GM12878 (cell line): ENCODE results near the gene PISD. TPM values are rescaled to one million over a fixed set of nuclear protein-coding genes. Genes with fewer than 3 reads are reported as not detected.

Experiments
- ATAC-seq: fragments of 200-7000 bp; cut with Tn5 transposase; 3 replicates; pipeline ENCODE4 v1.9.1; 2020; ENCODE audit warnings: mild to moderate bottlenecking, moderate library complexity
- BruUV-seq: library from RNA; stranded (reverse); fragments of 400-500 nt; replicated peaks from 2 replicates; lab custom pipeline; 2021; lab: Mats Ljungman, UMichigan
- CTCF ChIA-PET: fragments of 300-600 bp; sonication (Branson Sonifier 250); formaldehyde crosslinking; extraction: SDS; loops from one replicate; lab custom pipeline; 2021; ENCODE audit warnings: inconsistent platforms; lab: Yijun Ruan, JAX
- POLR2A ChIA-PET: fragments of 350-600 bp; formaldehyde crosslinking; extraction: SDS; loops from one replicate; lab custom pipeline; 2021; ENCODE audit warnings: inconsistent platforms; lab: Charles Lee
- RAD21 ChIA-PET: fragments of 300-600 bp; sonication (Branson Sonifier 250); formaldehyde crosslinking; loops from one replicate; lab custom pipeline; 2023; ENCODE audit warnings: antibody characterized with exemption; ENCODE audit not compliant: unreplicated experiment; lab: Charles Lee
- SMC1A ChIA-PET: fragments of 300-600 bp; sonication (Branson Sonifier 250); formaldehyde crosslinking; loops from one replicate; lab custom pipeline; 2023; ENCODE audit not compliant: unreplicated experiment, uncharacterized antibody; lab: Charles Lee
- DNase-seq: peaks from one replicate; pipeline ENCODE4 v3.0.0-alpha.2; 2011; ENCODE audit warnings: low read depth, low spot score
- FAIRE-seq: peaks from 3 replicates; lab custom pipeline; 2011; peaks lifted over from hg19 to GRCh38; lab: Jason Lieb, UNC
- H2AFZ ChIP-seq: 2 replicates; pipeline ENCODE4 v1.6.0; 2011; ENCODE audit warnings: low read depth, low read length, control low read depth; ENCODE audit not compliant: control insufficient read depth
- H3K27ac ChIP-seq: 2 replicates; pipeline ENCODE4 v1.5.1; 2011; ENCODE audit warnings: control low read depth; ENCODE audit not compliant: control insufficient read depth, insufficient read depth
- H3K27me3 ChIP-seq, 2 experiments: replicated peaks in 1 of 2; 2 replicates each; pipeline versions ENCODE4 v1.6.0 to v1.6.1; 2011; ENCODE audit warnings: low read length in 1 of 2; ENCODE audit not compliant: control insufficient read depth in 2 of 2, insufficient read depth in 2 of 2
- H3K36me3 ChIP-seq, 2 experiments: 2 replicates each; pipeline ENCODE4 v1.5.1; 2011; ENCODE audit warnings: low read length in 1 of 2; ENCODE audit not compliant: control insufficient read depth in 2 of 2, insufficient read depth in 2 of 2
- H3K4me1 ChIP-seq: 2 replicates; pipeline ENCODE4 v1.6.1; 2011; ENCODE audit warnings: mild to moderate bottlenecking, low read length, moderate library complexity, mixed read lengths; ENCODE audit not compliant: control insufficient read depth, insufficient read depth
- H3K4me2 ChIP-seq: 2 replicates; pipeline ENCODE4 v1.6.0; 2011; ENCODE audit warnings: control low read depth; ENCODE audit not compliant: control insufficient read depth, insufficient read depth
- H3K4me3 ChIP-seq: fragments of 200-600 bp; sonication (generic); 2 replicates; pipeline ENCODE4 v1.5.1; 2016
- H3K79me2 ChIP-seq: 2 replicates; pipeline ENCODE4 v1.6.0; 2011; ENCODE audit warnings: low read length; ENCODE audit not compliant: control insufficient read depth, insufficient read depth
- H3K9ac ChIP-seq: 2 replicates; pipeline ENCODE4 v1.8.0; 2011; ENCODE audit warnings: low read length, control low read depth, mixed read lengths; ENCODE audit not compliant: control insufficient read depth, insufficient read depth
- H3K9me3 ChIP-seq: replicated peaks from 3 replicates; pipeline ENCODE4 v1.5.1; 2011; ENCODE audit warnings: mild to moderate bottlenecking, low read length; ENCODE audit not compliant: control insufficient read depth, insufficient read depth
- H4K20me1 ChIP-seq: 2 replicates; pipeline ENCODE4 v1.6.0; 2011; ENCODE audit not compliant: control insufficient read depth, insufficient read depth
- BACH1 ChIP-seq: fragments of 450-650 bp; IDR thresholded peaks from 2 replicates; pipeline ENCODE4 v1.6.1; 2017; ENCODE audit warnings: mild to moderate bottlenecking, borderline replicate concordance
- BMI1 ChIP-seq: fragments of 450-650 bp; IDR thresholded peaks from 2 replicates; pipeline ENCODE4 v1.6.1; 2016; ENCODE audit warnings: mild to moderate bottlenecking, moderate library complexity, borderline replicate concordance
- CREM ChIP-seq: IDR thresholded peaks from 2 replicates; pipeline ENCODE4 v1.6.1; 2014; ENCODE audit warnings: antibody characterized with exemption, low read depth
- EP300 ChIP-seq, 2 experiments: fragments of 150-350 bp in 1 of 2; IDR thresholded peaks; 2 replicates each; pipeline ENCODE4 v1.6.1; 2011 to 2012; ENCODE audit warnings: low read depth in 2 of 2, low read length in 2 of 2, borderline replicate concordance in 1 of 2, improper control_type of control experiment in 1 of 2, inconsistent platforms in 1 of 2; ENCODE audit not compliant: control insufficient read depth in 1 of 2
- ETV6 ChIP-seq, 2 experiments: fragments of 450-650 bp in 1 of 2; IDR thresholded peaks in 1 of 2; conservative IDR thresholded peaks in 1 of 2; 2 replicates each; pipeline ENCODE4 v1.6.1; 2014; ENCODE audit warnings: antibody characterized with exemption in 1 of 2, borderline replicate concordance in 1 of 2, low read depth in 1 of 2, mild to moderate bottlenecking in 1 of 2, moderate library complexity in 1 of 2
- HCFC1 ChIP-seq: fragments of 150-350 bp; IDR thresholded peaks from 2 replicates; pipeline ENCODE4 v1.6.1; 2014; ENCODE audit warnings: low read length
- IKZF2 ChIP-seq, 2 experiments: fragments of 450-650 bp; IDR thresholded peaks; 2 replicates each; pipeline ENCODE4 v1.6.1; 2017; ENCODE audit warnings: mild to moderate bottlenecking in 2 of 2, moderate library complexity in 2 of 2
- JUNB ChIP-seq: IDR thresholded peaks from 2 replicates; pipeline ENCODE4 v1.6.1; 2016; ENCODE audit warnings: antibody characterized with exemption, mild to moderate bottlenecking
- NFXL1 ChIP-seq: fragments of 450-650 bp; IDR thresholded peaks from 2 replicates; pipeline ENCODE4 v1.6.1; 2017; ENCODE audit warnings: antibody characterized with exemption, mild to moderate bottlenecking, borderline replicate concordance
- PAX5 ChIP-seq: IDR thresholded peaks from 2 replicates; pipeline ENCODE4 v1.6.1; 2011; ENCODE audit warnings: low read depth, low read length, borderline replicate concordance
- PAX8 ChIP-seq: fragments of 450-650 bp; IDR thresholded peaks from 2 replicates; pipeline ENCODE4 v1.6.1; 2017; ENCODE audit warnings: mild to moderate bottlenecking, moderate library complexity
- RUNX3 ChIP-seq: IDR thresholded peaks from 2 replicates; pipeline ENCODE4 v1.6.1; 2012; ENCODE audit warnings: low read length, inconsistent platforms
- SMAD5 ChIP-seq: IDR thresholded peaks from 2 replicates; pipeline ENCODE4 v1.6.1; 2016; ENCODE audit warnings: antibody characterized with exemption, low read depth
- SMARCA5 ChIP-seq: fragments of 450-650 bp; IDR thresholded peaks from 2 replicates; pipeline ENCODE4 v1.6.1; 2017; ENCODE audit warnings: mild to moderate bottlenecking
- SPI1 ChIP-seq: IDR thresholded peaks from 2 replicates; pipeline ENCODE4 v1.6.1; 2011; ENCODE audit warnings: low read depth, mild to moderate bottlenecking, low read length, moderate library complexity, borderline replicate concordance; ENCODE audit not compliant: insufficient read depth
- WRNIP1 ChIP-seq: IDR thresholded peaks from 2 replicates; pipeline ENCODE4 v1.6.1; 2011; ENCODE audit warnings: low read depth, low read length, improper control_type of control experiment, borderline replicate concordance
- ZZZ3 ChIP-seq: IDR thresholded peaks from 2 replicates; pipeline ENCODE4 v1.6.1; 2011; ENCODE audit warnings: low read depth; ENCODE audit not compliant: control insufficient read depth, insufficient read length
- WGBS: methylation state at CpG from one replicate; pipeline ENCODE4 v1.1.6; 2016; ENCODE audit warnings: low lambda C conversion rate; ENCODE audit not compliant: insufficient replicate concordance, insufficient coverage; ENCODE audit errors: missing lambda C conversion rate; 5-methylcytosine and 5-hydroxymethylcytosine counted together
- in situ Hi-C: fragments of 300-500 bp; cut with MboI; formaldehyde crosslinking; loops from 9 replicates; pipeline ENCODE4 v1.14.3; 2018; ENCODE audit warnings: mixed read lengths
- intact Hi-C: fragments of 100-400 bp; cut with micrococcal nuclease; formaldehyde crosslinking; loops from one replicate; pipeline ENCODE4 v1.14.2; 2022; ENCODE audit not compliant: unreplicated experiment
- polyA plus RNA-seq, 11 experiments: library from polyadenylated mRNA; depleted of rRNA in 4 of 11; unstranded in 6 of 11; stranded (reverse) in 5 of 11; fragments of >200 nt; fragmentation: Nextera tagmentation in 4 of 11; fragmentation: Illumina TruSeq in 1 of 11; extraction: Ambion mirVana in 4 of 11; extraction: Trizol in 1 of 11; gene quantifications; 1 replicate in 1 of 11; 2 replicates in 10 of 11; pipeline versions ENCODE4 v1.2.1 to v1.2.3, GENCODE V29; 2011 to 2016; ENCODE audit warnings: inconsistent platforms in 2 of 11, missing spikeins in 2 of 11, low read depth in 1 of 11
- total RNA-seq, 4 experiments: library from RNA; depleted of rRNA in 3 of 4; stranded (reverse); fragments of >200 nt in 3 of 4; fragmentation: Illumina TruSeq in 1 of 4; extraction: Trizol in 1 of 4; gene quantifications; 2 replicates each; pipeline versions ENCODE4 v1.2.1 to v1.2.3, GENCODE V29; 2013 to 2021
- TF ChIP-seq, protein P1 (sequence below): fragments of 450-650 bp; IDR thresholded peaks from 2 replicates; pipeline ENCODE4 v1.6.1; 2016; ENCODE audit warnings: mild to moderate bottlenecking
- TF ChIP-seq, protein P2 (sequence below): fragments of 450-650 bp; IDR thresholded peaks from 2 replicates; pipeline ENCODE4 v1.6.1; 2018; ENCODE audit warnings: borderline replicate concordance, mild to moderate bottlenecking; ENCODE audit not compliant: partially characterized antibody

PISD gene
- total and polyA plus RNA-seq, 10 of the 15 experiments (the other 5 are each of a cell fraction or from before 2014, with no cell fraction given): 25.8 to 62.7 (median 45.8) TPM

DNA sequence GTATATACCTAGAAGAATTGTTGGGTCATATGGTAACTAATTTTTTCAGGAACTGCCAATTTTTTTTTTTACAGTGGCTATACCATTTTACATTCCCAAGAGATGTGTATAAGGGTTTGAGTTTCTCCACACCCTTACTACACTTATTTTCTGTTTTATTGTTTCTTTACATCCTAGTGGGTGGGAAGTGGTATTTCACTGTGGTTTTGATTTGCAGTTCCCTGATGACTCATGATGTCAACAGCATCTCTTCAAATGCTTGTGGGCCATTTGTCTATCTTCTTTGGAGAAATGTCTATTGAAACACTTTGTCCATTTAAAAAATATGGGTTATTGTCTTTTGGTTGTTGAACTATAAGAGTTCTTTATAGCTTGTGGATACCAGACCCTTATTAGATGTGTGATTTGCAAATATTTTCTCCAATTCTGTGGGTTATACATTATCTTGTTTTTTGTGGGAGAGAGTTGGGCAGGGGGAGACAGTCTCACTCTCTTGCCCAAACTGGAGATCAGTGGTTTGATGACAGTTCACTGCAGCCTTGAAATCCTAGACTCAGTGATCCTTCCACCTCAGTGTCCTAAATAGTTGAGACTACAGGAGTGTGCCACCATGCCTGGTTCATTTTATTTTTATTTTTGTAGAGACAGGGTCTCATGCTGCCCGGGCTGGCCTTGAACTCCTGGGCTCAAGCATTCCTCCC, 30.3 kb upstream of the PISD start:
- in situ Hi-C loops: no loop called here
- RAD21 ChIA-PET: no interaction called here
- Histone ChIP-seq H3K27me3 (no peaks in the 10 kb centered on the region), H3K4me3 (no peak overlapping the region), H3K27ac (no peak overlapping the region), H3K36me3 (peaks cover 5 to 23% of the 10 kb centered on the region in 2 experiments; a peak in 3 of 4 replicates), H3K4me2 (no peak overlapping the region), H3K9ac (no peak overlapping the region), H3K4me1 (peaks cover 7% of the 10 kb centered on the region), H3K9me3 (no peaks in the 10 kb centered on the region), H2AFZ (no peak overlapping the region), H4K20me1 (no peaks in the 10 kb centered on the region), H3K79me2 (no peaks in the 10 kb centered on the region)
- POLR2A ChIA-PET: no interaction called here
- no TSS peak for BruUV-seq
- 89% methylated on average over 1 of the region's 1 CpG for WGBS
- no peak for FAIRE-seq
- ATAC-seq: peak; percentile 78
- DNase-seq: no peak
- SMC1A ChIA-PET: interaction anchor here (0.7 kb wide), 1 partner anchor 13 kb away, joined by 3 read pairs; no protein-coding TSS in a partner anchor
- intact Hi-C loops: no loop called here
- TF ChIP-seq ZZZ3 (no peak), BMI1 (no peak), JUNB (peak; percentile 53; the same call in 1 of the 2 replicates), BACH1 (no peak), CREM (no peak), WRNIP1 (no peak), EP300 (IDR thresholded peaks at IDR 0.05; ENCODE audit: borderline replicate concordance in 1 of 2, control insufficient read depth in 1 of 2, low read depth in 2 of 2, low read length in 2 of 2) (0 out of 4 replicates have a peak, but pooled peaks of 1 of the 2 experiments have one; percentile 20), SMAD5 (no peak), NFXL1 (no peak), SMARCA5 (no peak), PAX8 (no peak), RUNX3 (peak; percentile 90), SPI1 (peak; percentile 51; the same call in 1 of the 2 replicates), IKZF2 (IDR thresholded peaks at IDR 0.05) (peak in 1 of 2 experiments; percentile 27; a peak in 1 of 4 replicates), PAX5 (no peak), HCFC1 (no peak), ETV6 (conservative IDR thresholded peaks at IDR 0.05 in 1 of 2, IDR thresholded peaks at IDR 0.05 in 1 of 2; ENCODE audit: borderline replicate concordance in 1 of 2, low read depth in 1 of 2) (peak in 1 of 2 experiments; percentile 37; a peak in 1 of 4 replicates)
- TF ChIP-seq, protein P1, sequence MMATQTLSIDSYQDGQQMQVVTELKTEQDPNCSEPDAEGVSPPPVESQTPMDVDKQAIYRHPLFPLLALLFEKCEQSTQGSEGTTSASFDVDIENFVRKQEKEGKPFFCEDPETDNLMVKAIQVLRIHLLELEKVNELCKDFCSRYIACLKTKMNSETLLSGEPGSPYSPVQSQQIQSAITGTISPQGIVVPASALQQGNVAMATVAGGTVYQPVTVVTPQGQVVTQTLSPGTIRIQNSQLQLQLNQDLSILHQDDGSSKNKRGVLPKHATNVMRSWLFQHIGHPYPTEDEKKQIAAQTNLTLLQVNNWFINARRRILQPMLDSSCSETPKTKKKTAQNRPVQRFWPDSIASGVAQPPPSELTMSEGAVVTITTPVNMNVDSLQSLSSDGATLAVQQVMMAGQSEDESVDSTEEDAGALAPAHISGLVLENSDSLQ: 0 out of 2 replicates have a peak, but pooled peaks have one; percentile 24
- TF ChIP-seq, protein P2, sequence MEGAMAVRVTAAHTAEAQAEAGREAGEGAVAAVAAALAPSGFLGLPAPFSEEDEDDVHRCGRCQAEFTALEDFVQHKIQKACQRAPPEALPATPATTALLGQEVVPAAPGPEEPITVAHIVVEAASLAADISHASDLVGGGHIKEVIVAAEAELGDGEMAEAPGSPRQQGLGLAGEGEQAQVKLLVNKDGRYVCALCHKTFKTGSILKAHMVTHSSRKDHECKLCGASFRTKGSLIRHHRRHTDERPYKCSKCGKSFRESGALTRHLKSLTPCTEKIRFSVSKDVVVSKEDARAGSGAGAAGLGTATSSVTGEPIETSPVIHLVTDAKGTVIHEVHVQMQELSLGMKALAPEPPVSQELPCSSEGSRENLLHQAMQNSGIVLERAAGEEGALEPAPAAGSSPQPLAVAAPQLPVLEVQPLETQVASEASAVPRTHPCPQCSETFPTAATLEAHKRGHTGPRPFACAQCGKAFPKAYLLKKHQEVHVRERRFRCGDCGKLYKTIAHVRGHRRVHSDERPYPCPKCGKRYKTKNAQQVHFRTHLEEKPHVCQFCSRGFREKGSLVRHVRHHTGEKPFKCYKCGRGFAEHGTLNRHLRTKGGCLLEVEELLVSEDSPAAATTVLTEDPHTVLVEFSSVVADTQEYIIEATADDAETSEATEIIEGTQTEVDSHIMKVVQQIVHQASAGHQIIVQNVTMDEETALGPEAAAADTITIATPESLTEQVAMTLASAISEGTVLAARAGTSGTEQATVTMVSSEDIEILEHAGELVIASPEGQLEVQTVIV: no peak
- CTCF ChIA-PET: interaction anchor here (1.2 kb wide), 1 partner anchor 27 kb away, joined by 4 read pairs; no protein-coding TSS in a partner anchor
